HG03025 (cell line): ENCODE data around the gene MOB3A.

Experiments used
- ATAC-seq: cut with Tn5 transposase; IDR thresholded peaks from one replicate; pipeline ENCODE4 v1.9.1; 2021; ENCODE audit warnings: mild to moderate bottlenecking, moderate library complexity; ENCODE audit not compliant: unreplicated experiment, low FRiP score

Gene MOB3A

GRCh38 chr19:2061495-2062388, 34.4 kb downstream of the MOB3A start:
- peak; percentile 73 for ATAC-seq

DNA sequence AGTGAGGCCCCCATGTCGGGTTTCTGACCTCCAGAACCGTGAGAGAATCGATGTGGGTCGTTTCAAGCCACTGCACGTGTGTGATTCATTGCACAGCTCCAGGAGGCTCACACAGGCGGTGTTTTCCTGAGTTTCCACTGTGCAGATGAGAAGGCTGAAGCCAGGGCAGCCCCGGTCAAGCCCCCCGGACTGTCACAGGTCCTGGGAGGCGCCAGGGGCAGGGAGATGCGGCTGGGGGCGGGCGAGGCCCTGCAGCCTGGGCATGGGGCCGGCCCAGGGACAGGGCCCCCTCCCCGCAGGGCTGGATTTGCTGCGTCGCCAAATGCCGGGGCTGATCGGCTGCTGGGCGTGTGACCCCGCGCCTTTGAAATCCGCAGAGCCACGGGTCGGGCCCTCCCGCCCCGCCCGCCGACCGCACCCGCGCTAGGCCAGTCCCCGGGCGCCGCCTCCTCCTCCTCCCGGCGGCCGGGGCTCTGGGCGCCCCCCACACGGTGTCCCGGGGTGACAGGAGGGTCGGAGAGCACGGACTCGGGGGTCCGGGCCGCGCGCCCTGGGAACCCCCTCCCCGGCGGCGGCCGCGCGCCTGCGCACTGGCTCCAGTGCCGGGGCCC, 35.1 kb downstream of the MOB3A start:
- peak; percentile 3 for ATAC-seq

- ATAC-seq: no peak
Observed at GRCh38 chr19:2059422-2060201, 36.5 kb downstream of the MOB3A start.

GRCh38 chr19:2058570-2059421, 37.3 kb downstream of the MOB3A start:
- no peak for ATAC-seq

DNA sequence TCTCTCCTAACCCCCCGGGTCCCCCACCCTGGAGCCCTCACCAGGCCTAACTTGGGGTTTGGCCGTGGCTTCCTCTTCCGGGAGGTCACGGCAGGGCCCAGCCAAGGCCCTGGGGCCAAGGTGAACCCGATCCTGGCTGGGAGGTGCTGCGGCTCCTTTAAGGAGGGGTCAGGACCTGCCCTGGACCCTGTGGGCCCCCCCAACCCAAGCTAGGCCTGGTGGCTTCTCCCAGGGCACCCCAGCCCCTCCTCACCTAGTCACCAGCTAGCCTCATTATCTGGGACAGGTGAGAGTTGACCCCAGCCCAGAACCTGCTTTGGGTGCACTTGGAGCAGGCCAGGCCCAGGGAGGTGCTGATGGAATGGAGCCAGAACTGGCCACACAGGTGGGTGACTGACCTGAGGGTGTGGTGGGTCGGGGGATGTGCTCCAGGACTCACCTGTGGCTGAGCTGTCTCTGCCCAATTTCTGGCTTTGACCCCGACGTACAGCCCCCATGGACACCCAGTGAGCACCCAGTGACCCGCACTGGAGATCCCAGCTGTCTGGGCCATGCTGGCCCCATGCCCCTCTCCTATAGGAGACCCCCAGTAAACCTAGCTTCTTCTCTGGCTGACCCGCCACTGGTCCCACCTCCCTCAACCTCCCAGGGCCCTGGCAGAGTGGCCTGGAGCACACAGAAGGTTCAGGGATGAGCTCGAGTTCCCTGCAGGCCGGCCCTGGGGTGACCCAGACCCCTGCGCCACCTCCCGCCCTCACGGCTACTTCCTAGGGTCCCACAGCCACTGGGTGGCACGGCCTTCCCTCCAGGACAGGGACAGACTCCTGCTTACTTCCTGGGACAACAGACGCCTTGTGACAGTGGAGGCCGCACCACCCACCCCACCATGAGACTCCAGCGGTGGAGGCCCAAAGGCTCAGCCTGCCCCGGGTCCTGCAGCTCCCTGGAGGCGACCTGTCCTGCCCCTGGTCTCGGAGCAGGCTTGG, 38.3 kb downstream of the MOB3A start:
- no peak for ATAC-seq

GRCh38 chr19:2056837-2057192, 39.3 kb downstream of the MOB3A start:
- no peak for ATAC-seq

- ATAC-seq: no peak
Observed at GRCh38 chr19:2055931-2056836, 39.9 kb downstream of the MOB3A start.

DNA sequence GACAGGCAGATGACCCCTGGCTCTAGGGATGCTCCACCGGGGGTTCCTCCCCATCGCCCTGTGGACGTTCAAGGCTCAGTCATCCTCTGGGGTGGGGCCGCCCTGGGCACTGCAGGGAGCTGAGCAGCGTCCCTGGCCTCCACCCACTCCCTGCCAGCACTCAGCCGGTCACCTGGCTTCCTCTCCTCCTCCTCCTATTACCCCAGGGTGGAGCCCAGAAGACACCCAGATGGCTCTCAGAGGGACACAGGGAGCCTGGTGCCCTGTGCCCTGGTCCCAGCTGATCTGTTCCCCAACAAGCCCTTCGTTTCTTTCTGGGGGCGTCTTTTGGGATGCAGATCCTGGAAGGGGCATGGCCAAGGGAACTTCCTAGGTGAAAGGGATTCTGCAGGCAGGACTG, 41.4 kb downstream of the MOB3A start:
- ATAC-seq: no peak

GRCh38 chr19:2053601-2054389, 42.3 kb downstream of the MOB3A start:
- no peak for ATAC-seq

DNA sequence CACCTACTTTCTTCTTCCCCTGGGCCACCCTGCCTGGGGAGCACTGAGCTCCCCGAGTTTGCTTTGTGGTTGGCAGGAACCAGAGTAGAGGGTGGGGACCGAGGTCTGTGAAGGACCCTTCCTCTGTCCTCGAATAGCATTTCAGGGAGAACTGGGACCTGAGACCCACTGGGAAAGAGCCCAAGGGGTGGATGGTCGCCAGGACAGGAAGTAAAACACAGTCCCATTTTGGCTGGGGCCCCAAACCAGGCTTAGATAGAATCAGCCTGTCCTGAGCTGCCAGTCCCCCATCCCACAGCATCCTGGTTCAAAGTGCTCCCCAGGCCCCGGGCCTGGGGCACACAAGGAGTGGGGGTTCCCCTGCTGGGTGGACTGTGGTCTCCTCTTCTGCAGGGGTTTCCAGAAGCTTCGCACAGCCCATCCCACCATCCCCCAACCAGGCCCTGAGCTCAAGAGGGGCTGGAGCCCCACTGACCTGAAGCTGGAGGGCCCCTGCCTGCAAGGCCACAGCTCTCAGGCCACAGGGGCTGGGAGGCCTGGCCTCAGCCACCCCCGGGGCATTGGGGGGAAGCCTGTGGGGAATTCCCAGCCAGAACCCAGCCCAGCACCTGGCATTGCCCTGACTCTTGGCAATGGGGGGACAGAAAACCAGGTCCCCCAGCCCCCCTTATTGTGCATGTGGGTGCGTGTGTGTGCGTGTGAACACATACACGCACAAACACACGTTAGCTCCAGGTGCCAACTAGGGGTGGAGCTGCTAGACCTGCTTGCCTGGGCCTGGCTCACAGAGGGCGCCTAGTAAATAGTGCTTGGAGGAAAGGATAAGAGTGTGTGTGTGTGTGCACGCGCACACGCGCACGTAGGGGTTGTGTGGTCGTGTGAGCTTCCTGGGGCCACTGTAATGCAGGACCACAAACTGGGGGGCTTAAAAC, 44.1 kb downstream of the MOB3A start:
- ATAC-seq: no peak

- peak; percentile 39 for ATAC-seq
Observed at GRCh38 chr19:2050991-2051772, 44.9 kb downstream of the MOB3A start, which contains the start of gene MKNK2. TSS of gene MKNK2 (minus strand) at chr19:2051244. CDS start at chr19:2050851, 393 bp downstream.

DNA sequence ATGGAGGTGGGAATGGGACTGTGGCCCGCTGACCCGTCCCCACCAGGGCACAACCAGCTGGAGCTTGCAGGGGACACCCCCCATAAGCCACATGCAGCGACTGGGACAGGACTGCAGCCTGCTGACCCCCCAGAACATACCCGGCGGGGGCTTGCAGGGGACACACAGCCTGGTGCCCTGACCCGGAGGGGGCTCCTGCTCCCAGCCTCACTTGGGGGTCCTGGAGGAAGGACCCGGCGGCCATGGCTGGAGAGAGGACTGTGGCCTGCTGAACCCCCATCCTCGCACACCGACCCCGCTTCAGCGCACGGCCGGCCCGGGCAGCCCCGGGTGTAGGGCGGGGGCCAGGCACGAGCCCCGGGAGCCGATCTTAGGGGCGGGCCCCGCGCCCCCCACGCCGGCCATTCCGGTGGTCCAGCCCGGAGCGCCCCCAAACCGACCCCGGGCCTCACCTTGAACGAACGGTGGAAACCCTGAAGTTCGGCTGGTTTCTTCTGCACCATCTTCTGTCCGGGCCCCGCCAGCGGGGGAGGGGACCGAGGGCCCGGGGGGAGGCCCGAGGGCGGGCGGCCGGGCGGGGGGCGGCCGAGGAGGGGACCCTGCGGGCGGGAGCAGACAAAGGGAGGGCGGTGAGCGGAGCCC, 45.7 kb downstream of the MOB3A start:
- peak; percentile 22 for ATAC-seq

- ATAC-seq: peak; percentile 10
Observed at GRCh38 chr19:2049741-2050348, 46.3 kb downstream of the MOB3A start.

- ATAC-seq: no peak
Observed at GRCh38 chr19:2048959-2049740, 47.0 kb downstream of the MOB3A start.
